Neural progenitor cell (in vitro differentiated cells): ENCODE measurements around the gene SMIM28. TPM values are rescaled to one million over a fixed set of nuclear protein-coding genes. Genes with fewer than 3 reads are reported as not detected.

Experiments
- DNase-seq: peaks from one replicate; pipeline ENCODE4 v3.0.0-alpha.2; 2016; ENCODE audit warnings: low spot score
- H2AFZ ChIP-seq: fragments of 200-600 bp; sonication (generic); replicated peaks from 2 replicates; pipeline ENCODE4 v1.6.1; 2016; ENCODE audit warnings: antibody characterized with exemption
- H3F3A ChIP-seq: fragments of 200-600 bp; sonication (generic); 2 replicates; pipeline ENCODE4 v1.6.1; 2016; ENCODE audit warnings: antibody characterized with exemption, low read depth
- H3K27ac ChIP-seq: fragments of 200-600 bp; sonication (generic); 2 replicates; pipeline ENCODE4 v1.5.1; 2016; ENCODE audit warnings: mild to moderate bottlenecking
- H3K27me3 ChIP-seq: fragments of 200-600 bp; sonication (generic); 2 replicates; pipeline ENCODE4 v1.6.1; 2016; ENCODE audit warnings: mild to moderate bottlenecking, moderate library complexity
- H3K36me3 ChIP-seq: fragments of 200-600 bp; sonication (generic); 2 replicates; pipeline ENCODE4 v1.5.1; 2016
- H3K4me1 ChIP-seq: fragments of 200-600 bp; sonication (generic); 2 replicates; pipeline ENCODE4 v1.6.1; 2016; ENCODE audit warnings: mixed run types
- H3K4me2 ChIP-seq: fragments of 200-600 bp; sonication (generic); 2 replicates; pipeline ENCODE4 v1.6.1; 2016
- H3K4me3 ChIP-seq: fragments of 200-600 bp; sonication (generic); 2 replicates; pipeline ENCODE4 v1.5.1; 2016
- H3K79me2 ChIP-seq: fragments of 200-600 bp; sonication (generic); 2 replicates; pipeline ENCODE4 v1.6.1; 2016; ENCODE audit warnings: low read depth
- H3K9ac ChIP-seq: fragments of 200-600 bp; sonication (generic); 2 replicates; pipeline ENCODE4 v1.6.1; 2016
- H3K9me3 ChIP-seq: fragments of 200-600 bp; sonication (generic); 2 replicates; pipeline ENCODE4 v1.5.1; 2016; ENCODE audit warnings: low read depth
- H4K20me1 ChIP-seq: fragments of 200-600 bp; sonication (generic); 2 replicates; pipeline ENCODE4 v1.6.1; 2016; ENCODE audit warnings: low read depth
- H3K27ac Mint-ChIP-seq: 3 replicates; pipeline ENCODE4 v1.8.0; 2021; ENCODE audit warnings: mixed read lengths
- H3K27me3 Mint-ChIP-seq: 2 replicates; pipeline ENCODE4 v1.8.0; 2022; ENCODE audit warnings: low read depth, mild to moderate bottlenecking, inconsistent platforms, moderate library complexity, mixed read lengths; ENCODE audit not compliant: insufficient read depth
- H3K36me3 Mint-ChIP-seq: 3 replicates; pipeline ENCODE4 v1.8.0; 2021; ENCODE audit warnings: mixed read lengths
- H3K4me1 Mint-ChIP-seq: 3 replicates; pipeline ENCODE4 v1.8.0; 2021; ENCODE audit warnings: mixed read lengths
- H3K4me3 Mint-ChIP-seq: 3 replicates; pipeline ENCODE4 v1.8.0; 2021; ENCODE audit warnings: mild to moderate bottlenecking, moderate library complexity, mixed read lengths
- H3K9me3 Mint-ChIP-seq: 3 replicates; pipeline ENCODE4 v1.8.0; 2020; ENCODE audit warnings: mixed read lengths
- CTCF ChIP-seq: fragments of 200-600 bp; sonication (generic); IDR thresholded peaks from 2 replicates; pipeline ENCODE4 v1.5.1; 2017; ENCODE audit warnings: antibody characterized with exemption, mild to moderate bottlenecking
- EZH2 ChIP-seq: fragments of 200-600 bp; sonication (generic); IDR thresholded peaks from 2 replicates; pipeline ENCODE4 v1.6.1; 2017; ENCODE audit warnings: antibody characterized with exemption, mild to moderate bottlenecking, moderate library complexity
- EZH2phosphoT487 ChIP-seq: fragments of 200-600 bp; sonication (generic); IDR thresholded peaks from 2 replicates; pipeline ENCODE4 v1.6.1; 2017; ENCODE audit warnings: antibody characterized with exemption
- total RNA-seq: library from RNA; depleted of rRNA; stranded (reverse); fragments of >200 nt; gene quantifications from 2 replicates; pipeline ENCODE4 v1.2.3, GENCODE V29; 2015; ENCODE audit warnings: low replicate concordance

Gene SMIM28
- total RNA-seq, 1 donor from 2014 or later: not detected

GRCh38 chr6:138387577-138388368 lies 10.1 kb downstream of the SMIM28 start:
- Mint-ChIP-seq H3K36me3 (no peaks in the 10 kb centered on the region), H3K27ac (no peak overlapping the region), H3K4me3 (no peak overlapping the region), H3K27me3 (peaks cover 5% of the 10 kb centered on the region), H3K4me1 (peaks cover 6% of the 10 kb centered on the region), H3K9me3 (no peaks in the 10 kb centered on the region)
- Histone ChIP-seq H3K79me2 (no peaks in the 10 kb centered on the region), H2AFZ (no peak overlapping the region), H3K9ac (no peak overlapping the region), H3K4me2 (no peak overlapping the region), H3K27me3 (no peaks in the 10 kb centered on the region), H3F3A (no peaks in the 10 kb centered on the region), H3K4me3 (no peak overlapping the region), H4K20me1 (no peaks in the 10 kb centered on the region), H3K9me3 (no peaks in the 10 kb centered on the region), H3K36me3 (no peaks in the 10 kb centered on the region), H3K4me1 (no peaks in the 10 kb centered on the region), H3K27ac (no peak overlapping the region)
- no peak for TF ChIP-seq CTCF
- no peak for TF ChIP-seq EZH2
- TF ChIP-seq EZH2phosphoT487: no peak
- DNase-seq: no peak

DNA sequence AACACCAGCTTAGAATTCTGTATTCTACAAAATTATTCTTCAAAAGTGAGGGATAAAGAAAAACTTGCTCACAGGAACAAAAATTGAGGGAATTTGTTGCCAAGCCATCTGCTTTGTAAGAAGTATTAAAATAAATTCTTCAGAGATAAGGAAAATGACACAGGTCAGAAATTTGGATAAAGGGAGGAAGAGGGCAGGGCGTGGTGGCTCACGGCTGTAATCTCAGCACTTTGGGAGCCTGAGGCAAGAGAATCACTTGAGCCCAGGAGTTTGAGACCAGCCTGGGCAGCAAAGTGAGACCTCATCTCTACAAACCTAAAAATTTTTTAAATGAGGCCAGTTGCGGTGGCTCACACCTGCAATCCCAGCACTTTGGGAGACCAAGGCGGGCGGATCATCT lies 11.8 kb downstream of the SMIM28 start:
- H3K27me3 ChIP-seq: no peaks in the 10 kb centered on the region
- H3K36me3 Mint-ChIP-seq: no peaks in the 10 kb centered on the region
- H3K27ac Mint-ChIP-seq: no peak overlapping the region
- DNase-seq: no peak
- no peaks in the 10 kb centered on the region for H3K4me1 ChIP-seq
- no peak for TF ChIP-seq CTCF
- TF ChIP-seq EZH2: no peak
- TF ChIP-seq EZH2phosphoT487: no peak
- no peak overlapping the region for H2AFZ ChIP-seq
- H3K27ac ChIP-seq: no peak overlapping the region
- H3K9me3 Mint-ChIP-seq: no peaks in the 10 kb centered on the region
- no peak overlapping the region for H3K4me2 ChIP-seq
- no peak overlapping the region for H3K4me3 ChIP-seq
- no peaks in the 10 kb centered on the region for H3F3A ChIP-seq
- no peaks in the 10 kb centered on the region for H3K79me2 ChIP-seq
- H4K20me1 ChIP-seq: no peaks in the 10 kb centered on the region
- H3K9me3 ChIP-seq: no peaks in the 10 kb centered on the region
- no peak overlapping the region for H3K4me3 Mint-ChIP-seq
- no peak overlapping the region for H3K9ac ChIP-seq
- no peaks in the 10 kb centered on the region for H3K36me3 ChIP-seq
- H3K27me3 Mint-ChIP-seq: peaks cover 3% of the 10 kb centered on the region
- no peaks in the 10 kb centered on the region for H3K4me1 Mint-ChIP-seq

DNA sequence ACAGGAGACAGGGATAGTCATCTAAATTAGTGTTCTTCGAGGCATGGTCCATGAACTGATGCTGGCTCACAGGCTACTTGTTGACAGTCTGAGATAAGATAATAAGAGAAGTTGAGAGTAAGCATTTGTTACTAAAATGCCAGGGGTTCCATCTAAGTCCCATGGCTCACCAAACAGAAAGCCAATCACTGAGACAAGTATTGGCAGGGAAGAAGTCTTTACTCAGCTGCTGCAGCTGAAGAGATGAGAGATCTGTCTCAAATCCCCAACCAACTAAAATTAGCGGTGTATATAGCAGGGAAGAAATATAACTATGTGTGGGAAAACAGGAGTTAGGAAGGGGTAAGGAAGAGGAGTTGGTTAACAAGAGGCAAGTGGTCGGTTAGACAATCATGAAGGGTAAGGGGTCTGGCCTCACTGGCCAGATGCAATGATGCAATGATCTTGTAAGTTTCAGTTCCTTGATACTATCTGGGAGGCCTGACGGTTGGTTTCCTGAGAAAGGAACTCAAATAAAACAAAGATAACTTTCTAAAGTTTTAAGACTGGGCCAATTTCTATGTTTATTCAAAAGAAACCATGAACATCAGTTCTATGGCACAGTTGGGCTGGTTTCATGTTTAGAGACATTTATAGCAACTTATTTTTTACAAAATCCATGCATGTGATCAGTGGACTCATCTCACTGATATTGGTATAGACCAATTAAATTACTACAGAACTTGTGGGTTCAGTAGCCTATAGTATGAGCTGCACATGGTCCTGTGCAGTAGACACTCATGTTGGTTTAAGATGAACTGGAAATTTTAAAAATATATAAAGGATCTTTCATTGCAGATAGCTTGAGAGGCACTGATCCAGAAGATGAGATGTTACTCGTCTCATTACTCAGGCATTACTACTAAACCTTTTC lies 16.4 kb downstream of the SMIM28 start:
- Mint-ChIP-seq H3K36me3 (no peaks in the 10 kb centered on the region), H3K4me3 (no peak overlapping the region), H3K9me3 (no peaks in the 10 kb centered on the region), H3K27ac (no peak overlapping the region), H3K27me3 (no peaks in the 10 kb centered on the region), H3K4me1 (no peaks in the 10 kb centered on the region)
- H4K20me1 ChIP-seq: no peaks in the 10 kb centered on the region
- H3K9me3 ChIP-seq: no peaks in the 10 kb centered on the region
- no peak overlapping the region for H3K4me3 ChIP-seq
- no peak for DNase-seq
- H3K79me2 ChIP-seq: no peaks in the 10 kb centered on the region
- no peak for TF ChIP-seq EZH2
- H3F3A ChIP-seq: no peaks in the 10 kb centered on the region
- no peaks in the 10 kb centered on the region for H3K4me1 ChIP-seq
- H3K4me2 ChIP-seq: no peak overlapping the region
- no peaks in the 10 kb centered on the region for H3K27me3 ChIP-seq
- H3K36me3 ChIP-seq: no peaks in the 10 kb centered on the region
- H3K27ac ChIP-seq: no peak overlapping the region
- H3K9ac ChIP-seq: no peak overlapping the region
- no peak overlapping the region for H2AFZ ChIP-seq
